B cell (primary cell): ENCODE results near the gene ENO2. TPM values are rescaled to one million over a fixed set of nuclear protein-coding genes. Genes with fewer than 3 reads are reported as not detected.

Experiments used
- ATAC-seq: fragments of 200-7000 bp; cut with Tn5 transposase; one replicate; pipeline ENCODE4 v1.10.0; 2021; ENCODE audit warnings: low read depth, mild to moderate bottlenecking, moderate number of reproducible peaks, moderate library complexity
- CTCF ChIA-PET: fragments of 350-600 bp; sonication (Branson Sonifier 250); formaldehyde crosslinking; loops from one replicate; lab custom pipeline; 2021; ENCODE audit warnings: antibody characterized with exemption, inconsistent platforms; lab: Charles Lee
- POLR2A ChIA-PET: fragments of 350-600 bp; sonication (Branson Sonifier 250); formaldehyde crosslinking; loops from one replicate; lab custom pipeline; 2021; ENCODE audit warnings: antibody characterized with exemption; lab: Charles Lee
- DNase-seq: peaks from one replicate; pipeline ENCODE4 v3.0.0; 2013
- H2AFZ ChIP-seq: 2 replicates; pipeline ENCODE4 v1.6.1; 2012; ENCODE audit warnings: mild to moderate bottlenecking, low read depth, low read length; ENCODE audit not compliant: insufficient read depth, poor library complexity, severe bottlenecking
- H3K27ac ChIP-seq, 2 donors: 1 replicate in 1 of 2; 2 replicates in 1 of 2; pipeline ENCODE4 v1.5.1; 2012 to 2013; ENCODE audit warnings: low read length in 2 of 2, mild to moderate bottlenecking in 2 of 2, moderate library complexity in 1 of 2
- H3K27me3 ChIP-seq, 4 experiments: fragments of 200-600 bp in 1 of 4; sonication (generic) in 1 of 4; replicated peaks in 1 of 4; 1 replicate in 2 of 4; 2 replicates in 2 of 4; pipeline versions ENCODE4 v1.6.1 to v1.7.0; 2013 to 2016; ENCODE audit warnings: low read length in 3 of 4, mild to moderate bottlenecking in 2 of 4, mixed read lengths in 1 of 4, moderate library complexity in 1 of 4; ENCODE audit not compliant: insufficient read depth in 4 of 4, control insufficient read depth in 3 of 4; ENCODE audit errors: control extremely low read depth in 1 of 4
- H3K36me3 ChIP-seq, 2 experiments: replicated peaks in 1 of 2; 1 replicate in 1 of 2; 2 replicates in 1 of 2; pipeline versions ENCODE4 v1.6.1 to v1.7.1; 2013; ENCODE audit warnings: low read length in 1 of 2; ENCODE audit not compliant: insufficient read depth in 2 of 2, control insufficient read depth in 1 of 2; ENCODE audit errors: control extremely low read depth in 1 of 2, extremely low read depth in 1 of 2
- H3K4me1 ChIP-seq, 2 donors: fragments of 200-600 bp in 1 of 2; sonication (generic) in 1 of 2; 1 replicate in 1 of 2; 2 replicates in 1 of 2; pipeline versions ENCODE4 v1.5.1 to v1.6.1; 2013 to 2017; ENCODE audit warnings: low read length in 2 of 2; ENCODE audit not compliant: control insufficient read depth in 2 of 2, insufficient read depth in 2 of 2
- H3K4me2 ChIP-seq: replicated peaks from 2 replicates; pipeline ENCODE3; 2012; ENCODE audit warnings: mild to moderate bottlenecking, low read depth, low read length; ENCODE audit not compliant: poor library complexity, severe bottlenecking
- H3K4me3 ChIP-seq, 5 experiments: fragments of 200-600 bp in 1 of 5; sonication (generic) in 1 of 5; 1 replicate in 3 of 5; 2 replicates in 2 of 5; pipeline versions ENCODE4 v1.5.1 to v1.7.0; 2011 to 2016; ENCODE audit warnings: low read length in 4 of 5, mild to moderate bottlenecking in 4 of 5, low read depth in 2 of 5, control low read depth in 1 of 5, moderate library complexity in 1 of 5; ENCODE audit not compliant: insufficient read depth in 1 of 5; ENCODE audit errors: control extremely low read depth in 1 of 5, extremely low read depth in 1 of 5
- H3K79me2 ChIP-seq: fragments of 200-600 bp; sonication (generic); one replicate; pipeline ENCODE4 v1.6.0; 2016; ENCODE audit warnings: low read length; ENCODE audit not compliant: control insufficient read depth, insufficient read depth
- H3K9ac ChIP-seq: fragments of 200-600 bp; sonication (generic); 2 replicates; pipeline ENCODE4 v1.6.1; 2017; ENCODE audit warnings: mild to moderate bottlenecking, low read length, moderate library complexity
- H3K9me3 ChIP-seq, 3 donors: one replicate each; pipeline versions ENCODE4 v1.6.1 to v1.7.1; 2013; ENCODE audit warnings: low read length in 2 of 3; ENCODE audit not compliant: control insufficient read depth in 2 of 3, insufficient read depth in 1 of 3; ENCODE audit errors: control extremely low read depth in 1 of 3
- H4K20me1 ChIP-seq: 2 replicates; pipeline ENCODE4 v1.6.0; 2012; ENCODE audit warnings: mild to moderate bottlenecking, low read length; ENCODE audit not compliant: insufficient read depth, control insufficient read depth, poor library complexity, severe bottlenecking
- H3K27ac Mint-ChIP-seq: one replicate; pipeline ENCODE4 v1.8.0; 2021; ENCODE audit warnings: mixed read lengths
- H3K27me3 Mint-ChIP-seq: one replicate; pipeline ENCODE4 v1.8.0; 2021; ENCODE audit warnings: mixed read lengths
- H3K4me1 Mint-ChIP-seq: one replicate; pipeline ENCODE4 v1.8.0; 2021; ENCODE audit warnings: mixed read lengths
- H3K4me3 Mint-ChIP-seq: one replicate; pipeline ENCODE4 v1.8.0; 2021; ENCODE audit warnings: mixed read lengths
- H3K9me3 Mint-ChIP-seq: one replicate; pipeline ENCODE4 v1.8.0; 2022; ENCODE audit warnings: mixed read lengths; ENCODE audit not compliant: insufficient read depth
- CTCF ChIP-seq: fragments of 200-600 bp; IDR thresholded peaks from one replicate; pipeline ENCODE4 v1.8.0; 2022; ENCODE audit warnings: antibody characterized with exemption, mild to moderate bottlenecking
- EZH2 ChIP-seq: IDR thresholded peaks from 2 replicates; pipeline ENCODE4 v1.6.1; 2012; ENCODE audit warnings: borderline replicate concordance, low read depth, mild to moderate bottlenecking, moderate library complexity, low read length; ENCODE audit not compliant: insufficient read depth, poor library complexity, severe bottlenecking
- WGBS: methylation state at CpG from one replicate; pipeline ENCODE4 v1.1.5; 2013; ENCODE audit warnings: missing lambda C conversion rate; ENCODE audit not compliant: insufficient coverage; 5-methylcytosine and 5-hydroxymethylcytosine counted together
- intact Hi-C: fragments of 100-400 bp; cut with micrococcal nuclease; formaldehyde crosslinking; loops from one replicate; pipeline ENCODE4 v1.10.0; 2022
- polyA plus RNA-seq: library from polyadenylated mRNA; depleted of rRNA; stranded (reverse); fragments of >200 nt; gene quantifications from 2 replicates; pipeline ENCODE4 v1.2.3, GENCODE V29; 2012
- total RNA-seq, 2 donors: library from RNA; stranded (reverse); fragments of 120-200 nt in 1 of 2; gene quantifications; 1 replicate in 1 of 2; 2 replicates in 1 of 2; pipeline versions ENCODE4 v1.2.3 to v1.2.4, GENCODE V29; 2013 to 2022

The ENO2 gene
- total and polyA plus RNA-seq, 2 donors (not counting 1 experiment from before 2014, with no cell fraction given), result 42.5 to 55.3 TPM

GRCh38 chr12:6867413-6868210 lies 46.8 kb upstream of the ENO2 start, which contains the start of gene TPI1:
Gene TPI1, plus strand, starts transcription at chr12:6867531. Its CDS starts 36 bp downstream, at chr12:6867567.
- Mint-ChIP-seq H3K4me1 (peaks cover 50% of the 10 kb centered on the region), H3K4me3 (peak within 1 kb of the TSS; percentile 96), H3K27me3 (no peaks in the 10 kb centered on the region), H3K27ac (peak within 1 kb of the TSS; percentile 97), H3K9me3 (no peaks in the 10 kb centered on the region)
- peak within 1 kb of the TSS; percentile 89 for H3K9ac ChIP-seq
- peak within 1 kb of the TSS; percentile 97 for H3K4me2 ChIP-seq
- intact Hi-C loops, result loop anchor here (1.0 to 2.0 kb wide), 5 partner anchors 15 to 114 kb away; partner anchors contain the start of genes C12orf57, EMG1, MLF2 and PHB2
- H3K79me2 ChIP-seq, result peaks cover 17% of the 10 kb centered on the region
- H3K4me3 ChIP-seq, result peak within 1 kb of the TSS; percentile 56 to 88 (median 68)
- H3K27ac ChIP-seq, result peak within 1 kb of the TSS; percentile 70 to 77
- H3K4me1 ChIP-seq, result peaks cover 33 to 41% of the 10 kb centered on the region in 2 donors
- DNase-seq, result peak; percentile 83
- WGBS, result under 1% methylated on average over 86 of the region's 86 CpGs
- POLR2A ChIA-PET, result interaction anchor here (0.6 to 5.5 kb wide), 10 partner anchors 14 to 1163 kb away, joined by 3 to 49 read pairs (median 5); partner anchors contain the start of genes CDCA3, PTPN6, USP5 and ZNF384
- no peaks in the 10 kb centered on the region for H3K27me3 ChIP-seq
- CTCF ChIA-PET, result interaction anchor here (0.6 to 11.8 kb wide), 15 partner anchors 15 to 306 kb away, joined by 3 to 136 read pairs (median 4); partner anchors contain the start of genes C12orf57, C1RL, CDCA3 and LPCAT3
- H3K9me3 ChIP-seq, result no peaks in the 10 kb centered on the region
- H4K20me1 ChIP-seq, result peaks cover 46% of the 10 kb centered on the region
- no peak for TF ChIP-seq EZH2
- no peak for TF ChIP-seq CTCF
- ATAC-seq, result peak; percentile 83
- H3K36me3 ChIP-seq, result peaks cover 0 to 38% of the 10 kb centered on the region in 2 experiments
- peak within 1 kb of the TSS; percentile 92 for H2AFZ ChIP-seq
